ENCODE measurements around the gene CCDC92. TPM values are rescaled to one million over a fixed set of nuclear protein-coding genes. Genes with fewer than 3 reads are reported as not detected.

The CCDC92 gene
- total RNA-seq, 2 donors from 2014 or later = 19.7 to 25.1 TPM

- DNase-seq = peak in 2 of 4 donors; percentile 25 to 52
- Histone ChIP-seq H3K4me1 (peaks cover 68% of the 10 kb centered on the region), H3K27me3 (no peaks in the 10 kb centered on the region), H3K27ac (peak overlapping the region in 3 of 4 donors; percentile 33 to 72 (median 64)), H3K36me3 (replicated peaks in 1 of 2; ENCODE audit: insufficient read depth in 1 of 2, low read depth in 2 of 2) (no peaks in the 10 kb centered on the region), H3K9me3 (no peaks in the 10 kb centered on the region), H3K4me3 (no peak overlapping the region)
- intact Hi-C loops (cut with DNase I) = no loop called here
- TF ChIP-seq CTCF (IDR thresholded peaks at IDR 0.05) = no peak
- no peak for TF ChIP-seq POLR2A (IDR thresholded peaks at IDR 0.05)
- ATAC-seq = peak; percentile 60
- WGBS, 2 donors = 37 to 38% methylated on average over 4 of the region's 4 CpGs
These were observed 17.9 kb upstream of the CCDC92 start for GRCh38 chr12:123990511-123990910.

DNA sequence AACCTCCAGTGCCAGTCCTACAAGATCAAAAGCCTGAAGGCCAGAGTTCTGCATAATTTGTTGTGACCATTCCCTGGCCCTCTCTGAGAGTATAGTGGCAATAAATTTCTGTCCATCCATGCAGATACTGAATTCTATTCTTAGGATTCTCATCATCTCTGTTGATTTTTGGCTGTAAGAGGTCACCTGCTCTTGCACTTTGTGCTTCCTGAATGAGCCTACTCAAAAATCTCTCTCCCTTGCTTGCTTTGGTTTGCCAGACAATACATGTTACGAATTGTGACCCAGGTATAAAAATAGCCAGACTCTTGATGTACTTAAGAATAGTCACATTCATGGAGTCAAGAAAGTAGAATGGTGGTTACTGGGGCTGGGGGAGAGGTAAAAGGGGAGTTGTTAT, 17.1 kb upstream of the CCDC92 start:
- no peaks in the 10 kb centered on the region for H3K36me3 ChIP-seq (replicated peaks in 1 of 2; ENCODE audit: insufficient read depth in 1 of 2, low read depth in 2 of 2)
- no peaks in the 10 kb centered on the region for H3K27me3 ChIP-seq
- WGBS, 2 donors = 74 to 84% methylated on average over 1 of the region's 1 CpG
- peak overlapping the region in 3 of 4 donors; percentile 33 to 72 (median 64) for H3K27ac ChIP-seq
- TF ChIP-seq CTCF (IDR thresholded peaks at IDR 0.05) = no peak
- no peak for TF ChIP-seq POLR2A (IDR thresholded peaks at IDR 0.05)
- no peak overlapping the region for H3K4me3 ChIP-seq
- H3K4me1 ChIP-seq = peaks cover 70% of the 10 kb centered on the region
- DNase-seq (no peak), ATAC-seq (no peak)
- intact Hi-C loops (cut with DNase I) = no loop called here
- H3K9me3 ChIP-seq = no peaks in the 10 kb centered on the region

GRCh38 chr12:123989168-123989567, 16.5 kb upstream of the CCDC92 start:
- intact Hi-C loops (cut with DNase I) = no loop called here
- no peak for DNase-seq
- ATAC-seq = no peak
- Histone ChIP-seq H3K9me3 (no peaks in the 10 kb centered on the region), H3K27me3 (no peaks in the 10 kb centered on the region), H3K36me3 (replicated peaks in 1 of 2; ENCODE audit: insufficient read depth in 1 of 2, low read depth in 2 of 2) (no peaks in the 10 kb centered on the region), H3K4me3 (no peak overlapping the region), H3K27ac (peak overlapping the region in 2 of 4 donors; percentile 64 to 72), H3K4me1 (peaks cover 76% of the 10 kb centered on the region)
- no peak for TF ChIP-seq POLR2A (IDR thresholded peaks at IDR 0.05)
- no peak for TF ChIP-seq CTCF (IDR thresholded peaks at IDR 0.05)
- WGBS, 2 donors = 67 to 75% methylated on average over 5 of the region's 5 CpGs

- intact Hi-C loops (cut with DNase I) = no loop called here
- no peaks in the 10 kb centered on the region for H3K27me3 ChIP-seq
- no peak overlapping the region for H3K27ac ChIP-seq
- TF ChIP-seq POLR2A (IDR thresholded peaks at IDR 0.05) = no peak
- no peak for TF ChIP-seq CTCF (IDR thresholded peaks at IDR 0.05)
- H3K4me3 ChIP-seq = no peak overlapping the region
- H3K36me3 ChIP-seq (replicated peaks in 1 of 2; ENCODE audit: insufficient read depth in 1 of 2, low read depth in 2 of 2) = no peaks in the 10 kb centered on the region
- DNase-seq = no peak
- peaks cover 66% of the 10 kb centered on the region for H3K4me1 ChIP-seq
- no peak for ATAC-seq
- WGBS, 2 donors = 81 to 83% methylated on average over 2 of the region's 2 CpGs
- H3K9me3 ChIP-seq = no peaks in the 10 kb centered on the region
These were observed 14.4 kb upstream of the CCDC92 start for GRCh38 chr12:123987022-123987421.

- ATAC-seq (no peak), DNase-seq (no peak)
- intact Hi-C loops (cut with DNase I) = no loop called here
- Histone ChIP-seq H3K27me3 (no peaks in the 10 kb centered on the region), H3K36me3 (replicated peaks in 1 of 2; ENCODE audit: insufficient read depth in 1 of 2, low read depth in 2 of 2) (no peaks in the 10 kb centered on the region), H3K9me3 (no peaks in the 10 kb centered on the region), H3K4me3 (no peak overlapping the region), H3K27ac (no peak overlapping the region), H3K4me1 (peaks cover 64% of the 10 kb centered on the region)
- 67 to 75% methylated on average over 3 of the region's 3 CpGs for WGBS, 2 donors
- TF ChIP-seq CTCF (IDR thresholded peaks at IDR 0.05) = no peak
- no peak for TF ChIP-seq POLR2A (IDR thresholded peaks at IDR 0.05)
These were observed 13.8 kb upstream of the CCDC92 start for GRCh38 chr12:123986374-123986965.

Measured in body of pancreas (tissue), 4 donors.